Body of pancreas (tissue), 4 donors: ENCODE measurements around the gene TNNI2.

Experiments
- CTCF ChIP-seq, 7 experiments: fragments of 450-650 bp in 4 of 7; fragments of 200-600 bp in 3 of 7; sonication (generic) in 3 of 7; IDR thresholded peaks; one replicate each; pipeline ENCODE4 v1.5.1; 2016 to 2019; ENCODE audit warnings: antibody characterized with exemption in 7 of 7
- POLR2A ChIP-seq, 3 donors: fragments of 450-650 bp; IDR thresholded peaks; one replicate each; pipeline ENCODE4 v1.6.1; 2016; ENCODE audit warnings: antibody characterized with exemption in 3 of 3, mild to moderate bottlenecking in 2 of 3

- TF ChIP-seq CTCF (IDR thresholded peaks at IDR 0.05) (no peak), POLR2A (IDR thresholded peaks at IDR 0.05) (no peak)
These were observed 13.6 kb downstream of the TNNI2 start for GRCh38 chr11:1852271-1852876.
